ENCODE results near the gene SMG7. TPM values are rescaled to one million over a fixed set of nuclear protein-coding genes. Genes with fewer than 3 reads are reported as not detected.

Gene SMG7
- total RNA-seq, 1 donor: 36.7 TPM

- no peak for TF ChIP-seq CTCF (IDR thresholded peaks at IDR 0.05; ENCODE audit: insufficient read depth, low read depth, low read length)
- H3K4me3 ChIP-seq (ENCODE audit: low read depth, low read length): no peak overlapping the region
These were observed 80.1 kb downstream of the SMG7 start for GRCh38 chr1:183552441-183552840.

GRCh38 chr1:183552891-183553290 lies 80.6 kb downstream of the SMG7 start:
- H3K4me3 ChIP-seq (ENCODE audit: low read depth, low read length): no peak overlapping the region
- DNase-seq (ENCODE audit: low read depth): no peak
- no peak for TF ChIP-seq CTCF (IDR thresholded peaks at IDR 0.05; ENCODE audit: insufficient read depth, low read depth, low read length)

More at GRCh38 chr1:183552441-183552840, 80.1 kb downstream of the SMG7 start:
- no peak for DNase-seq (ENCODE audit: low read depth)

GRCh38 chr1:183553331-183553730 lies 81.0 kb downstream of the SMG7 start:
- TF ChIP-seq CTCF (IDR thresholded peaks at IDR 0.05; ENCODE audit: insufficient read depth, low read depth, low read length): no peak
- no peak overlapping the region for H3K4me3 ChIP-seq (ENCODE audit: low read depth, low read length)
- DNase-seq (ENCODE audit: low read depth): no peak

- TF ChIP-seq CTCF (IDR thresholded peaks at IDR 0.05; ENCODE audit: insufficient read depth, low read depth, low read length): no peak
- peak; percentile 11 for DNase-seq (ENCODE audit: low read depth)
These were observed 81.5 kb downstream of the SMG7 start for GRCh38 chr1:183553764-183554163.

GRCh38 chr1:183554577-183554976 lies 82.3 kb downstream of the SMG7 start:
- no peak overlapping the region for H3K4me3 ChIP-seq (ENCODE audit: low read depth, low read length)
- no peak for TF ChIP-seq CTCF (IDR thresholded peaks at IDR 0.05; ENCODE audit: insufficient read depth, low read depth, low read length)
- DNase-seq (ENCODE audit: low read depth): no peak

More at GRCh38 chr1:183553764-183554163, 81.5 kb downstream of the SMG7 start:
- no peak overlapping the region for H3K4me3 ChIP-seq (ENCODE audit: low read depth, low read length)

GRCh38 chr1:183559061-183559460 lies 86.8 kb downstream of the SMG7 start:
- DNase-seq (ENCODE audit: low read depth): no peak
- no peak for TF ChIP-seq CTCF (IDR thresholded peaks at IDR 0.05; ENCODE audit: insufficient read depth, low read depth, low read length)
- no peak overlapping the region for H3K4me3 ChIP-seq (ENCODE audit: low read depth, low read length)

GRCh38 chr1:183562701-183563100 lies 90.4 kb downstream of the SMG7 start:
- no peak overlapping the region for H3K4me3 ChIP-seq (ENCODE audit: low read depth, low read length)
- DNase-seq (ENCODE audit: low read depth): no peak
- TF ChIP-seq CTCF (IDR thresholded peaks at IDR 0.05; ENCODE audit: insufficient read depth, low read depth, low read length): no peak
